HG03457 (cell line): ENCODE measurements around the gene ANO1.
"Not testable (repeated sequence)": the region's sequence is repeated elsewhere in the genome, so short reads cannot be mapped to it uniquely, and the experiment has no call there.

Experiments
- ATAC-seq: cut with Tn5 transposase; IDR thresholded peaks from one replicate; pipeline ENCODE4 v1.9.1; 2021; ENCODE audit warnings: moderate number of reproducible peaks; ENCODE audit not compliant: unreplicated experiment

Gene ANO1

GRCh38 chr11:70204466-70204799 is 126.3 kb downstream of the ANO1 start:
- no peak for ATAC-seq

GRCh38 chr11:70205049-70205725 is 127.1 kb downstream of the ANO1 start:
- no peak for ATAC-seq

- ATAC-seq = no peak
Measured at GRCh38 chr11:70205766-70206165, 127.6 kb downstream of the ANO1 start.

GRCh38 chr11:70206226-70206981 is 128.3 kb downstream of the ANO1 start:
- no peak for ATAC-seq

GRCh38 chr11:70206982-70207376 is 128.9 kb downstream of the ANO1 start:
- no peak for ATAC-seq

- no peak for ATAC-seq
Measured at GRCh38 chr11:70207531-70208131, 129.5 kb downstream of the ANO1 start.

- no peak for ATAC-seq
Measured at GRCh38 chr11:70209391-70209912, 131.3 kb downstream of the ANO1 start.

GRCh38 chr11:70210051-70210501 is 132.0 kb downstream of the ANO1 start:
- no peak for ATAC-seq

GRCh38 chr11:70210530-70210929 is 132.4 kb downstream of the ANO1 start:
- ATAC-seq = no peak

GRCh38 chr11:70212227-70212811 is 134.2 kb downstream of the ANO1 start:
- no peak for ATAC-seq

GRCh38 chr11:70217388-70217787 is 139.3 kb downstream of the ANO1 start:
- not testable (repeated sequence) for ATAC-seq

GRCh38 chr11:70218076-70218475 is 140.0 kb downstream of the ANO1 start:
- not testable (repeated sequence) for ATAC-seq

GRCh38 chr11:70220136-70220535 is 142.0 kb downstream of the ANO1 start:
- no peak for ATAC-seq

- ATAC-seq = no peak
Measured at GRCh38 chr11:70220920-70221319, 142.8 kb downstream of the ANO1 start.

GRCh38 chr11:70225681-70226177 is 147.6 kb downstream of the ANO1 start:
- no peak for ATAC-seq

- ATAC-seq = no peak
Measured at GRCh38 chr11:70226183-70226582, 148.1 kb downstream of the ANO1 start.

- no peak for ATAC-seq
Measured at GRCh38 chr11:70226967-70227366, 148.8 kb downstream of the ANO1 start.

- ATAC-seq = no peak
Measured at GRCh38 chr11:70229737-70230136, 151.6 kb downstream of the ANO1 start.

GRCh38 chr11:70230151-70230839 is 152.2 kb downstream of the ANO1 start:
- ATAC-seq = no peak

- ATAC-seq = no peak
Measured at GRCh38 chr11:70230840-70231710, 153.0 kb downstream of the ANO1 start.
